Hepatocyte (in vitro differentiated cells): ENCODE measurements around the gene SORCS2. TPM values are rescaled to one million over a fixed set of nuclear protein-coding genes. Genes with fewer than 3 reads are reported as not detected.

Experiments used
- DNase-seq: peaks from one replicate; pipeline ENCODE4 v3.0.0-alpha.2; 2016; ENCODE audit warnings: low spot score
- H2AFZ ChIP-seq: fragments of 200-600 bp; sonication (generic); 2 replicates; pipeline ENCODE4 v1.6.0; 2016; ENCODE audit warnings: antibody characterized with exemption, mild to moderate bottlenecking
- H3K27ac ChIP-seq: fragments of 200-600 bp; sonication (generic); 2 replicates; pipeline ENCODE4 v1.5.1; 2016; ENCODE audit warnings: mild to moderate bottlenecking
- H3K27me3 ChIP-seq: fragments of 200-600 bp; sonication (generic); 2 replicates; pipeline ENCODE4 v1.6.1; 2016
- H3K36me3 ChIP-seq: fragments of 200-600 bp; sonication (generic); replicated peaks from 2 replicates; pipeline ENCODE4 v1.5.1; 2016; ENCODE audit warnings: low read depth; ENCODE audit not compliant: insufficient read depth
- H3K4me1 ChIP-seq: fragments of 200-600 bp; sonication (generic); 2 replicates; pipeline ENCODE4 v1.5.1; 2016; ENCODE audit warnings: mild to moderate bottlenecking, moderate library complexity; ENCODE audit not compliant: insufficient read depth
- H3K4me2 ChIP-seq: fragments of 200-600 bp; sonication (generic); 2 replicates; pipeline ENCODE4 v1.6.0; 2016
- H3K4me3 ChIP-seq: fragments of 200-600 bp; sonication (generic); 2 replicates; pipeline ENCODE4 v1.5.1; 2016; ENCODE audit warnings: mild to moderate bottlenecking
- H3K79me2 ChIP-seq: fragments of 200-600 bp; sonication (generic); 2 replicates; pipeline ENCODE4 v1.6.0; 2017; ENCODE audit warnings: mild to moderate bottlenecking
- H3K9me2 ChIP-seq: fragments of 200-600 bp; sonication (generic); replicated peaks from 2 replicates; pipeline ENCODE4 v1.6.0; 2017; ENCODE audit warnings: mild to moderate bottlenecking; ENCODE audit not compliant: insufficient read depth
- H3K9me3 ChIP-seq: fragments of 200-600 bp; sonication (generic); 2 replicates; pipeline ENCODE4 v1.5.1; 2016; ENCODE audit warnings: low read depth, mild to moderate bottlenecking
- H4K20me1 ChIP-seq: fragments of 200-600 bp; sonication (generic); 2 replicates; pipeline ENCODE4 v1.6.0; 2016; ENCODE audit warnings: mild to moderate bottlenecking; ENCODE audit not compliant: insufficient read depth, poor library complexity, severe bottlenecking
- EZH2 ChIP-seq: fragments of 200-600 bp; sonication (generic); IDR thresholded peaks from 2 replicates; pipeline ENCODE4 v1.6.1; 2016; ENCODE audit warnings: antibody characterized with exemption, mild to moderate bottlenecking, borderline replicate concordance
- EZH2phosphoT487 ChIP-seq: fragments of 200-600 bp; sonication (generic); IDR thresholded peaks from one replicate; pipeline ENCODE4 v1.6.1; 2018; ENCODE audit warnings: antibody characterized with exemption, mild to moderate bottlenecking, low read depth, moderate library complexity; ENCODE audit not compliant: unreplicated experiment, severe bottlenecking
- WGBS: methylation state at CpG from one replicate; pipeline ENCODE4 v1.1.6; 2016; ENCODE audit warnings: low lambda C conversion rate; ENCODE audit errors: missing lambda C conversion rate; 5-methylcytosine and 5-hydroxymethylcytosine counted together
- polyA plus RNA-seq: library from polyadenylated mRNA; unstranded; fragments of >200 nt; fragmentation: Nextera tagmentation; extraction: Ambion mirVana; gene quantifications from 2 replicates; pipeline ENCODE4 v1.2.1, GENCODE V29; 2016
- total RNA-seq: library from RNA; depleted of rRNA; stranded (reverse); fragments of >200 nt; gene quantifications from 2 replicates; pipeline ENCODE4 v1.2.3, GENCODE V29; 2014
- TF ChIP-seq, protein P1 (sequence below): fragments of 200-600 bp; sonication (generic); IDR thresholded peaks from 2 replicates; pipeline ENCODE4 v1.5.1; 2016; ENCODE audit warnings: antibody characterized with exemption, mild to moderate bottlenecking; ENCODE audit not compliant: poor library complexity

SORCS2 gene
- total and polyA plus RNA-seq, 2 experiments from 2014 or later, result 1.6 to 4.8 TPM

DNA sequence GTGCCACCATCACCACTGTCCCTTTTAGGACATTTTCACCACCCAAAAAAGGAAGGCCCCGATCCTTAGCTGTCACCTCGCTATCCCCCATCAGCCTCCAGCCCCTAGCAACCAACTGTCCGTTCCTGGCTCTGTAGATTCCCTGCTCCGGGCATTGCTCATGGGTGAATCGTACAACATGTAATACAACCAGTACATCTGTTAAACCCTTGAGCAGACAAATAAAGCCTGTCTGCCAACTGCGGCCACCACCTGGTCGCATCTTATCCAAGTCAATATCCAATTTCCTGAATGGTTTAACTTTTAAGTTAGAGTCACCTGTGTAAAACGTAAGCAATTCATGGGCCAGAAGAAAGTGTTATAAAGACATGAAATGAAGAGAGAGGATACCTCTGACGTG, 495.5 kb downstream of the SORCS2 start:
- H3K79me2 ChIP-seq, result no peaks in the 10 kb centered on the region
- H3K36me3 ChIP-seq, result no peaks in the 10 kb centered on the region
- no peak overlapping the region for H3K27ac ChIP-seq
- no peaks in the 10 kb centered on the region for H4K20me1 ChIP-seq
- no peaks in the 10 kb centered on the region for H3K9me2 ChIP-seq
- no peak overlapping the region for H3K4me2 ChIP-seq
- 87% methylated on average over 9 of the region's 9 CpGs for WGBS
- TF ChIP-seq EZH2phosphoT487 (no peak), EZH2 (no peak)
- TF ChIP-seq, protein P1, sequence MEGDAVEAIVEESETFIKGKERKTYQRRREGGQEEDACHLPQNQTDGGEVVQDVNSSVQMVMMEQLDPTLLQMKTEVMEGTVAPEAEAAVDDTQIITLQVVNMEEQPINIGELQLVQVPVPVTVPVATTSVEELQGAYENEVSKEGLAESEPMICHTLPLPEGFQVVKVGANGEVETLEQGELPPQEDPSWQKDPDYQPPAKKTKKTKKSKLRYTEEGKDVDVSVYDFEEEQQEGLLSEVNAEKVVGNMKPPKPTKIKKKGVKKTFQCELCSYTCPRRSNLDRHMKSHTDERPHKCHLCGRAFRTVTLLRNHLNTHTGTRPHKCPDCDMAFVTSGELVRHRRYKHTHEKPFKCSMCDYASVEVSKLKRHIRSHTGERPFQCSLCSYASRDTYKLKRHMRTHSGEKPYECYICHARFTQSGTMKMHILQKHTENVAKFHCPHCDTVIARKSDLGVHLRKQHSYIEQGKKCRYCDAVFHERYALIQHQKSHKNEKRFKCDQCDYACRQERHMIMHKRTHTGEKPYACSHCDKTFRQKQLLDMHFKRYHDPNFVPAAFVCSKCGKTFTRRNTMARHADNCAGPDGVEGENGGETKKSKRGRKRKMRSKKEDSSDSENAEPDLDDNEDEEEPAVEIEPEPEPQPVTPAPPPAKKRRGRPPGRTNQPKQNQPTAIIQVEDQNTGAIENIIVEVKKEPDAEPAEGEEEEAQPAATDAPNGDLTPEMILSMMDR, result no peak
- no peaks in the 10 kb centered on the region for H3K27me3 ChIP-seq
- H3K4me3 ChIP-seq, result no peak overlapping the region
- H3K9me3 ChIP-seq, result no peaks in the 10 kb centered on the region
- no peak for DNase-seq
- no peak overlapping the region for H2AFZ ChIP-seq
- no peaks in the 10 kb centered on the region for H3K4me1 ChIP-seq

DNA sequence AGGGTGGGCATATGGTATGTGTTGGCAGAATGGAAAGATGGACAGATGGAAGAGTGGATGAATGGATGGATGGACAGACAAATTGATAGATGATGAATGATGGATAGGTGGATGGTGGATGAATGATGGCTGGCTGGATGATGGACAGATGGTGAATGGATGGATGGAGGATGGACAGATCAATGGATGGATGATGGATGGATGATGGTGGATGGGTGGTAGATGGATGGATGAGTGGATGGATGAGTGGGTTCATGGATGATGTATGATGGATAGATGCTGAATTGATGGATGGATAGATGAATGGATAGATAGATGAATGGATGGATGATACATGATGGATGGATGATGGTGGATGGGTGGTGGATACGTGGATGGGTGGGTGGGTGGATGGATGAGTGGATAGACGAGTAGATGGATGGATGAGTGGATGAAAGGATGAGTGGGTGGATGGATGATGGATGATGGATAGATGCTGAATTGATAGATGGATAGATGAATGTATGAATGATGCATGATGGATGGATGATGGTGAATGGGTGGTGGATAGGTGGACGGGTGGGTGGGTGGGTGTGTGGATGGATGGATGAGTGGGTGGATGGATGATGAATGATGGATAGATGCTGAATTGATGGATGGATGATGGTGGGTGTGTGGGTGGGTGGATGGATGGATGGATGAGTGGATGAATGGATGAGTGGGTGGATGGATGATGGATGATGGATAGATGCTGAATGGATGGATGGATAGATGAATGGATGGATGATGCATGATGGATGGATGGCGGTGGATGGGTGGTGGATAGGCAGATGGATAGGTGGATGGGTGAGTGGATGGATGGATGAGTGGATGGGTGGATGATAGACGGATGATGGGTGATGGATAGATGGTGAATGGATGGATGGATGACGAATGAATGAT, 497.7 kb downstream of the SORCS2 start:
- no peak overlapping the region for H3K4me3 ChIP-seq
- no peak overlapping the region for H3K27ac ChIP-seq
- no peaks in the 10 kb centered on the region for H3K4me1 ChIP-seq
- no peaks in the 10 kb centered on the region for H3K9me2 ChIP-seq
- TF ChIP-seq, protein P1, result no peak
- TF ChIP-seq EZH2phosphoT487 (no peak), EZH2 (no peak)
- no peaks in the 10 kb centered on the region for H3K79me2 ChIP-seq
- H2AFZ ChIP-seq, result no peak overlapping the region
- no peak overlapping the region for H3K4me2 ChIP-seq
- no peaks in the 10 kb centered on the region for H4K20me1 ChIP-seq
- DNase-seq, result no peak
- 94% methylated on average over 4 of the region's 6 CpGs for WGBS
- H3K27me3 ChIP-seq, result no peaks in the 10 kb centered on the region
- no peaks in the 10 kb centered on the region for H3K9me3 ChIP-seq
- no peaks in the 10 kb centered on the region for H3K36me3 ChIP-seq

DNA sequence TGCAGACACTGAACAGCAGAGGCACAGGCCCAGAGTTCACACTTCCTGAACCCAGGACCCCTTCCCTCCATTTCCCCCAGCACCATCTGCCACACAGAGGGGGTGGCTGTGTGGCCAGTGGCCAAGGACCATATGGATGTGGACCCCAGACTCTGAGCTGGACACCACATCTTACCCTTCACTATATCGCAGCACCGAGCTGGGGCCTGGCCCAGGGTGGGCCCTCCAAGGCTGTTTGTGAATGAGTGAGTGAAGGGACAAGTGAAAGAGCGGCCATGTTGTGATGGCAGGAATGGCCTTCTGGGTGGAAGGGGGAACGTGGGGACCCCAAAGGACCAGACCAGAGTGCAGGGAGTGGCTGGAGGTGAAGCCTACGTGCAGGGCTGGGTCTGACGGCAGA, 498.7 kb downstream of the SORCS2 start:
- Histone ChIP-seq H2AFZ (no peak overlapping the region), H3K4me3 (no peak overlapping the region), H3K27ac (no peak overlapping the region), H3K9me3 (no peaks in the 10 kb centered on the region), H3K27me3 (no peaks in the 10 kb centered on the region), H3K4me1 (no peaks in the 10 kb centered on the region), H4K20me1 (no peaks in the 10 kb centered on the region), H3K36me3 (no peaks in the 10 kb centered on the region), H3K79me2 (no peaks in the 10 kb centered on the region), H3K4me2 (no peak overlapping the region), H3K9me2 (no peaks in the 10 kb centered on the region)
- 94% methylated on average over 6 of the region's 6 CpGs for WGBS
- TF ChIP-seq, protein P1, result no peak
- TF ChIP-seq EZH2phosphoT487, result no peak
- no peak for TF ChIP-seq EZH2
- no peak for DNase-seq
